ENCODE data around the gene THSD4. TPM values are rescaled to one million over a fixed set of nuclear protein-coding genes. Genes with fewer than 3 reads are reported as not detected.

The THSD4 gene
- total and polyA plus RNA-seq, 2 donors = 23.9 to 75.1 TPM

- 71% methylated on average over 5 of the region's 5 CpGs for WGBS
- Histone ChIP-seq H3K27ac (ENCODE audit: low read depth) (no peak overlapping the region), H3K4me1 (ENCODE audit: insufficient read depth) (no peaks in the 10 kb centered on the region), H3K4me3 (ENCODE audit: low read depth, low read length) (no peak overlapping the region), H3K36me3 (ENCODE audit: insufficient read depth) (no peaks in the 10 kb centered on the region)
- no peak for DNase-seq (ENCODE audit: extremely low spot score)
These were observed 627.7 kb downstream of the THSD4 start for GRCh38 chr15:71742964-71743363.

- Histone ChIP-seq H3K27ac (ENCODE audit: low read depth) (no peak overlapping the region), H3K4me3 (ENCODE audit: low read depth, low read length) (no peak overlapping the region), H3K4me1 (ENCODE audit: insufficient read depth) (no peaks in the 10 kb centered on the region), H3K36me3 (ENCODE audit: insufficient read depth) (no peaks in the 10 kb centered on the region)
- WGBS = 18% methylated on average over 6 of the region's 6 CpGs
- no peak for DNase-seq (ENCODE audit: extremely low spot score)
These were observed 628.7 kb downstream of the THSD4 start for GRCh38 chr15:71743861-71744382.

GRCh38 chr15:71746719-71747118 lies 631.4 kb downstream of the THSD4 start:
- no peak for DNase-seq (ENCODE audit: extremely low spot score)
- H3K36me3 ChIP-seq (ENCODE audit: insufficient read depth) = no peaks in the 10 kb centered on the region
- 89% methylated on average over 17 of the region's 17 CpGs for WGBS
- H3K27ac ChIP-seq (ENCODE audit: low read depth) = no peak overlapping the region
- H3K4me1 ChIP-seq (ENCODE audit: insufficient read depth) = no peaks in the 10 kb centered on the region
- no peak overlapping the region for H3K4me3 ChIP-seq (ENCODE audit: low read depth, low read length)

GRCh38 chr15:71747128-71748083 lies 632.1 kb downstream of the THSD4 start:
- Histone ChIP-seq H3K4me1 (ENCODE audit: insufficient read depth) (no peaks in the 10 kb centered on the region), H3K36me3 (ENCODE audit: insufficient read depth) (no peaks in the 10 kb centered on the region), H3K27ac (ENCODE audit: low read depth) (no peak overlapping the region), H3K4me3 (ENCODE audit: low read depth, low read length) (no peak overlapping the region)
- WGBS = 68% methylated on average over 12 of the region's 12 CpGs
- no peak for DNase-seq (ENCODE audit: extremely low spot score)

GRCh38 chr15:71748293-71748718 lies 633.0 kb downstream of the THSD4 start:
- Histone ChIP-seq H3K4me3 (ENCODE audit: low read depth, low read length) (no peak overlapping the region), H3K27ac (ENCODE audit: low read depth) (no peak overlapping the region), H3K36me3 (ENCODE audit: insufficient read depth) (no peaks in the 10 kb centered on the region), H3K4me1 (ENCODE audit: insufficient read depth) (no peaks in the 10 kb centered on the region)
- DNase-seq (ENCODE audit: extremely low spot score) = no peak
- WGBS = 93% methylated on average over 16 of the region's 16 CpGs

GRCh38 chr15:71749500-71749899 lies 634.2 kb downstream of the THSD4 start:
- no peak overlapping the region for H3K27ac ChIP-seq (ENCODE audit: low read depth)
- no peak for DNase-seq (ENCODE audit: extremely low spot score)
- WGBS = 97% methylated on average over 14 of the region's 14 CpGs
- no peaks in the 10 kb centered on the region for H3K36me3 ChIP-seq (ENCODE audit: insufficient read depth)
- H3K4me1 ChIP-seq (ENCODE audit: insufficient read depth) = peaks cover 2% of the 10 kb centered on the region
- no peak overlapping the region for H3K4me3 ChIP-seq (ENCODE audit: low read depth, low read length)

GRCh38 chr15:71752128-71752527 lies 636.9 kb downstream of the THSD4 start:
- H3K4me3 ChIP-seq (ENCODE audit: low read depth, low read length) = no peak overlapping the region
- no peak for DNase-seq (ENCODE audit: extremely low spot score)
- H3K27ac ChIP-seq (ENCODE audit: low read depth) = no peak overlapping the region
- peaks cover 3% of the 10 kb centered on the region for H3K36me3 ChIP-seq (ENCODE audit: insufficient read depth)
- peaks cover 3% of the 10 kb centered on the region for H3K4me1 ChIP-seq (ENCODE audit: insufficient read depth)
- WGBS = 58% methylated on average over 4 of the region's 4 CpGs

- Histone ChIP-seq H3K36me3 (ENCODE audit: insufficient read depth) (peaks cover 3% of the 10 kb centered on the region), H3K27ac (ENCODE audit: low read depth) (no peak overlapping the region), H3K4me1 (ENCODE audit: insufficient read depth) (peaks cover 3% of the 10 kb centered on the region), H3K4me3 (ENCODE audit: low read depth, low read length) (no peak overlapping the region)
- 60% methylated on average over 11 of the region's 11 CpGs for WGBS
- DNase-seq (ENCODE audit: extremely low spot score) = no peak
These were observed 637.5 kb downstream of the THSD4 start for GRCh38 chr15:71752604-71753289.

- 83% methylated on average over 1 of the region's 1 CpG for WGBS
- Histone ChIP-seq H3K4me1 (ENCODE audit: insufficient read depth) (peaks cover 3% of the 10 kb centered on the region), H3K27ac (ENCODE audit: low read depth) (no peak overlapping the region), H3K4me3 (ENCODE audit: low read depth, low read length) (no peak overlapping the region), H3K36me3 (ENCODE audit: insufficient read depth) (peaks cover 3% of the 10 kb centered on the region)
- DNase-seq (ENCODE audit: extremely low spot score) = no peak
These were observed 638.1 kb downstream of the THSD4 start for GRCh38 chr15:71753346-71753745.

- peaks cover 4% of the 10 kb centered on the region for H3K36me3 ChIP-seq (ENCODE audit: insufficient read depth)
- H3K4me3 ChIP-seq (ENCODE audit: low read depth, low read length) = no peak overlapping the region
- H3K27ac ChIP-seq (ENCODE audit: low read depth) = no peak overlapping the region
- no peak for DNase-seq (ENCODE audit: extremely low spot score)
- peaks cover 3% of the 10 kb centered on the region for H3K4me1 ChIP-seq (ENCODE audit: insufficient read depth)
These were observed 639.4 kb downstream of the THSD4 start for GRCh38 chr15:71754660-71755059.

- Histone ChIP-seq H3K27ac (ENCODE audit: low read depth) (no peak overlapping the region), H3K36me3 (ENCODE audit: insufficient read depth) (peaks cover 4% of the 10 kb centered on the region), H3K4me3 (ENCODE audit: low read depth, low read length) (no peak overlapping the region), H3K4me1 (ENCODE audit: insufficient read depth) (peaks cover 3% of the 10 kb centered on the region)
- DNase-seq (ENCODE audit: extremely low spot score) = no peak
- 86% methylated on average over 4 of the region's 4 CpGs for WGBS
These were observed 640.1 kb downstream of the THSD4 start for GRCh38 chr15:71755092-71755970.

- Histone ChIP-seq H3K4me3 (ENCODE audit: low read depth, low read length) (no peak overlapping the region), H3K27ac (ENCODE audit: low read depth) (no peak overlapping the region), H3K4me1 (ENCODE audit: insufficient read depth) (peaks cover 3% of the 10 kb centered on the region), H3K36me3 (ENCODE audit: insufficient read depth) (peaks cover 4% of the 10 kb centered on the region)
- WGBS = 91% methylated on average over 8 of the region's 8 CpGs
- no peak for DNase-seq (ENCODE audit: extremely low spot score)
These were observed 641.5 kb downstream of the THSD4 start for GRCh38 chr15:71756599-71757352.
